Naive thymus-derived CD8-positive, alpha-beta T cell (primary cell): Measurements from ENCODE around the gene CPED1. TPM values are rescaled to one million over a fixed set of nuclear protein-coding genes. Genes with fewer than 3 reads are reported as not detected.
"Not testable (repeated sequence)": the region's sequence is repeated elsewhere in the genome, so short reads cannot be mapped to it uniquely, and the experiment has no call there.

Experiments used
- ATAC-seq, 2 donors: fragments of 150-1000 bp; cut with Tn5 transposase in 1 of 2; sonication (Bioruptor Pico), chemical (Tn5 transposase) in 1 of 2; 1 replicate in 1 of 2; 2 replicates in 1 of 2; pipeline ENCODE4 v1.10.0; 2021; ENCODE audit warnings: mild to moderate bottlenecking in 2 of 2, moderate library complexity in 2 of 2
- POLR2A ChIA-PET: fragments of 350-600 bp; sonication (Branson Sonifier 250); formaldehyde crosslinking; loops from one replicate; lab custom pipeline; 2021; ENCODE audit warnings: antibody characterized with exemption; lab: Charles Lee
- DNase-seq, 10 donors: peaks; one replicate each; pipeline versions ENCODE4 v3.0.0 to v3.0.0-alpha.2; 2020 to 2022
- H3K27ac Mint-ChIP-seq, 10 donors: one replicate each; pipeline ENCODE4 v1.8.0; 2020 to 2022; ENCODE audit warnings: mild to moderate bottlenecking in 10 of 10, mixed read lengths in 10 of 10, moderate library complexity in 4 of 10, inconsistent platforms in 1 of 10
- H3K27me3 Mint-ChIP-seq, 5 donors: one replicate each; pipeline ENCODE4 v1.8.0; 2021 to 2022; ENCODE audit warnings: mixed read lengths in 5 of 5
- H3K36me3 Mint-ChIP-seq, 3 donors: one replicate each; pipeline ENCODE4 v1.8.0; 2020 to 2022; ENCODE audit warnings: mixed read lengths in 3 of 3, mild to moderate bottlenecking in 2 of 3, inconsistent platforms in 1 of 3
- H3K4me1 Mint-ChIP-seq, 4 donors: one replicate each; pipeline ENCODE4 v1.8.0; 2021 to 2022; ENCODE audit warnings: mixed read lengths in 4 of 4
- H3K4me3 Mint-ChIP-seq, 10 donors: one replicate each; pipeline ENCODE4 v1.8.0; 2020 to 2022; ENCODE audit warnings: mild to moderate bottlenecking in 10 of 10, mixed read lengths in 10 of 10, moderate library complexity in 6 of 10, inconsistent platforms in 1 of 10
- H3K9me3 Mint-ChIP-seq, 9 donors: one replicate each; pipeline ENCODE4 v1.8.0; 2020 to 2022; ENCODE audit warnings: mixed read lengths in 9 of 9, mild to moderate bottlenecking in 3 of 9, inconsistent platforms in 1 of 9, moderate library complexity in 1 of 9
- polyA plus RNA-seq, 3 donors: library from polyadenylated mRNA; unstranded; fragments of 300-500 nt; fragmentation: Illumina TruSeq; gene quantifications; one replicate each; pipeline ENCODE4 v1.2.3, GENCODE V29; 2021
- total RNA-seq, 8 experiments: library from RNA in 2 of 8; stranded (reverse) in 2 of 8; gene quantifications; one replicate each; pipeline ENCODE4 v1.2.3 and lab custom pipeline; 2021 to 2026

Gene CPED1
- total and polyA plus RNA-seq, 5 experiments from 2014 or later = not detected

DNA sequence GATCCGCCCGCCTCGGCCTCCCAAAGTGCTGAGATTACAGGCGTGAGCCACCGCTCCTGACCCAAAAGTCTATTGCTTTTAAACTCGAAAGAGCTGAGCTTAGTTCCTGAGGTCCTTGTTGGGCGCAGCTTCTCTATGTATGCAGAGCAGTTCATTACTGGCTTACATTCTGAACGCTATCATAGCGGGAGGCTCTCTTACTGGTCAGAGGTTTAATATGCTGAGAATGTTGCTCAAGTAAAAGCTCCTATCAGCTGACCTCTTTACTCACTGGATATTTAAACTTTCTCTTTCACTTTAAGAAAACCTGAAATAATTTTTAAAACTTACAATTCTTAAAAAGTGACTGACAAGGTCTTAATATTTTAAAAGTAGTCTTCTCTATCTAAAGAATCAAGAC is 179.5 kb downstream of the CPED1 start:
- Mint-ChIP-seq H3K9me3 (no peaks in the 10 kb centered on the region), H3K36me3 (no peaks in the 10 kb centered on the region), H3K27me3 (peaks cover 0 to 4% (median 0%) of the 10 kb centered on the region in 5 donors), H3K4me1 (peaks cover 0 to 12% (median 0%) of the 10 kb centered on the region in 4 donors), H3K4me3 (no peak overlapping the region), H3K27ac (no peak overlapping the region)
- no peak for DNase-seq
- no peak for ATAC-seq
- POLR2A ChIA-PET = no interaction called here

DNA sequence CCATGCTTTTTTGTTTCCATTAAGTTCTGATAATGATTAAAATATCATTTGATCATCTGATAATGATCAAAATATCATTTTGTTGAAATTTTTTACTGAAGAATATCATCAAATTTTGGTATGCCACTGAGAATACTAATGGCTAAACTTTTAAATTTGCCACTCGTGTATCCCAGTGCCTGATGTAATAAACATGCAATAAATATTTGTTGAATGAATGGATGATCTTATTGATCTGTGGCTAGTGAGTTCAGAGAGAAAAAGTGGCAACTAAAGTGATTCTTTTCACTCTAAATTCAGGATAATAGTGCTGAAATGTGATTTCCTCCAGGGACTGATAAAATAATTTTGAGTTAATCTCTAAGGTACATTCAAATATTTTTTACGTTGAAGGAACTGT is 181.0 kb downstream of the CPED1 start:
- no peaks in the 10 kb centered on the region for H3K9me3 Mint-ChIP-seq
- H3K27me3 Mint-ChIP-seq = peaks cover 0 to 10% (median 0%) of the 10 kb centered on the region in 5 donors
- H3K4me3 Mint-ChIP-seq = no peak overlapping the region
- H3K4me1 Mint-ChIP-seq = peaks cover 0 to 2% (median 0%) of the 10 kb centered on the region in 4 donors
- POLR2A ChIA-PET = no interaction called here
- H3K36me3 Mint-ChIP-seq = no peaks in the 10 kb centered on the region
- no peak for DNase-seq
- no peak for ATAC-seq
- H3K27ac Mint-ChIP-seq = no peak overlapping the region

DNA sequence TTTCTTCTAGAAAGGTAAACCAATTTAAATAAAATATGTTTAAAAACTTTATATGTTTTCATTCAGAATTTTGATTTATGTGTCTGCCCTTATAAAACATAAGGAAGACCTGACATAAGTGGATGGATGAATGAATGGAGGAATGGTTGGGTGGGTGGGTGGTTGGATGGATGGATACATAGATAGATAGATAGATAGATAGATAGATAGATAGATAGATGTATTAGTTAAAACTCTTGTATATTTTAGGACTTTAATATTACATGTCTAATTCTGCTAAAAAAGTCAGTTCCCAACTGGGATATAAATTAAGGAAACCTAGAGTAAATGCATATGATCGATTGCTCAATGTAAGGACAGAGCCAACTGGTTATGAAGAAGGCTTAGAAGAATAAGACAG is 184.0 kb downstream of the CPED1 start:
- POLR2A ChIA-PET = no interaction called here
- Mint-ChIP-seq H3K9me3 (no peaks in the 10 kb centered on the region), H3K27ac (no peak overlapping the region), H3K4me3 (no peak overlapping the region), H3K27me3 (peaks cover 3 to 24% (median 6%) of the 10 kb centered on the region in 5 donors), H3K36me3 (no peaks in the 10 kb centered on the region), H3K4me1 (no peaks in the 10 kb centered on the region)
- ATAC-seq (no peak), DNase-seq (no peak)

DNA sequence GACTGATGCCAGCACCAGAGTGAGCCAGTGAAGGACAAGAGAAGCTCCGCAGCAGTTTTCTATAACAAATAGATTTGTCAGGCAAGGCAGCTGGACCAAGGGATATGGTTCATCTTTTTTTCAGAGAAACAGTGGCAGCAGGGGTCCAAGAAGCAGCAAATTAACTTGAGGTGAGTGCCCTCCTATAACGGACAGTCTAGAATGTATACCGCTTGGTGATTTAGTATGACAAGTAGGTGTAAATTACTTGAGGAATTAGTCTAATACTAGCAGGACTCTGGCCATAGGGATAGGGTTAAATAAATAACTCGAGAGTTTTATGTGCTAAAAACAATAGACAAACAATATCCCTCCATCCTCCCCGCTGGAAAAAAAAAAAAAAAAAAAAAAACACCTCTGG is 187.3 kb downstream of the CPED1 start:
- H3K27me3 Mint-ChIP-seq = peaks cover 3 to 24% (median 8%) of the 10 kb centered on the region in 5 donors
- POLR2A ChIA-PET = no interaction called here
- H3K36me3 Mint-ChIP-seq = no peaks in the 10 kb centered on the region
- ATAC-seq (no peak), DNase-seq (no peak)
- H3K4me1 Mint-ChIP-seq = peaks cover 0 to 23% (median 3%) of the 10 kb centered on the region in 4 donors
- no peaks in the 10 kb centered on the region for H3K9me3 Mint-ChIP-seq
- no peak overlapping the region for H3K27ac Mint-ChIP-seq
- no peak overlapping the region for H3K4me3 Mint-ChIP-seq

DNA sequence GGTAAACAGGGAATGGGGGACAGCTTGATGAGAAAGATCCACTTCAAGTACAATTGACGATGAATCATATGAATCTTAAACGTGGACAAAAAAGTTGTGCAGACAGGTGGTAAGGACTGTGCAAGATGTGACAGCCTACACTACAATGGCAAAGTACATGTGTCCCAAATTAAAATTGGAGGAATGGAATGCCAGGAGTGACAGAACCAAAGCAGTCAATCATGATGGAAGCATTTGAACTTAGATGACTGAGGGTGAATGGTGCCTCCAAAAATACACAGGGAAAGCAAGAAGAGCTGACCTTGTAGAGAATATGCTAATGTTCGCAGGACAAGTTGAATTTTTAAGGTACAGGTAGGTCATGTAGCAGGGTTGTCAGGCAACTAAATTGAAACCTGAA is 189.9 kb downstream of the CPED1 start:
- Mint-ChIP-seq H3K27ac (peak overlapping the region in 2 of 10 donors; percentile 2 to 71), H3K27me3 (peaks cover 5 to 23% (median 13%) of the 10 kb centered on the region in 5 donors), H3K36me3 (no peaks in the 10 kb centered on the region), H3K4me3 (peak overlapping the region in 1 of 10 donors; percentile 42), H3K4me1 (peaks cover 0 to 33% (median 3%) of the 10 kb centered on the region in 4 donors), H3K9me3 (no peaks in the 10 kb centered on the region)
- DNase-seq (no peak), ATAC-seq (no peak)
- POLR2A ChIA-PET = no interaction called here

DNA sequence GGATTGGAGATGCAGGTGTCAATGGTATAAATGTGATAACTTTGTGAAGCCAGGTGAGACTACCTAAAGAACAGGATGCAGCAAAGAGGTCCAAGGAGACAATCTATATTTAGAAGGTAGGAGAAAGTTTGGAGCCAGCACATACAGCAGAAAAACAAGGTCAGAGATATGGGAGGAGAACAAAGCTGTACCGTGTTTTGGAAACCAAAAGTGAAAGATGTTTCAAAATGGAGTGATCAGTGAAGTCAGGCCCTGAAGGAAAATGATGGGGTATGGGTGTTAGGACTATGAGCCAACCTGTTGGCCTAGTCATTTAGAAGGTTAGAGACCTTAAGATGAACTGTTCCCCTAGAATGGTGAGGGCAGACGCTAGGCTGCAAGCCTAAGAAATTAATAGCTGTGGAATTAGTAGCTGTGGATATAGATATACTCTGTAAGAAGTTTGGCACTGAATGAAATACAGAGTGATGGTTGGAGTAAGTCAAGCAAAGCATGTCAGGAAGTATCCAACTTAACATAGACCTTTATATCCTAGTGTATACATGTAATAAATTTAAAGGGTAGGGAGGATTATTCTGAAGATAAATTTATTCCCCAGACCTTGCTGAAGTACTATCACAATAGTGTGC is 190.5 kb downstream of the CPED1 start:
- Mint-ChIP-seq H3K27ac (peak overlapping the region in 2 of 10 donors; percentile 70 to 71), H3K9me3 (no peaks in the 10 kb centered on the region), H3K4me1 (peaks cover 0 to 33% (median 3%) of the 10 kb centered on the region in 4 donors), H3K36me3 (no peaks in the 10 kb centered on the region), H3K27me3 (peaks cover 7 to 18% (median 15%) of the 10 kb centered on the region in 5 donors), H3K4me3 (peak overlapping the region in 1 of 10 donors; percentile 42)
- DNase-seq = no peak
- POLR2A ChIA-PET = no interaction called here
- ATAC-seq = peak in 1 of 2 donors; percentile 14

- peaks cover 2 to 11% (median 10%) of the 10 kb centered on the region in 5 donors for H3K27me3 Mint-ChIP-seq
- POLR2A ChIA-PET = no interaction called here
- peak overlapping the region in 1 of 10 donors; percentile 2 for H3K4me3 Mint-ChIP-seq
- H3K9me3 Mint-ChIP-seq = no peaks in the 10 kb centered on the region
- ATAC-seq (peak in 1 of 2 donors; percentile 37), DNase-seq (no peak)
- peaks cover 0 to 41% (median 3%) of the 10 kb centered on the region in 4 donors for H3K4me1 Mint-ChIP-seq
- peak overlapping the region in 1 of 10 donors; percentile 60 for H3K27ac Mint-ChIP-seq
- no peaks in the 10 kb centered on the region for H3K36me3 Mint-ChIP-seq
Measured at GRCh38 chr7:121180436-121181063, 192.0 kb downstream of the CPED1 start.

DNA sequence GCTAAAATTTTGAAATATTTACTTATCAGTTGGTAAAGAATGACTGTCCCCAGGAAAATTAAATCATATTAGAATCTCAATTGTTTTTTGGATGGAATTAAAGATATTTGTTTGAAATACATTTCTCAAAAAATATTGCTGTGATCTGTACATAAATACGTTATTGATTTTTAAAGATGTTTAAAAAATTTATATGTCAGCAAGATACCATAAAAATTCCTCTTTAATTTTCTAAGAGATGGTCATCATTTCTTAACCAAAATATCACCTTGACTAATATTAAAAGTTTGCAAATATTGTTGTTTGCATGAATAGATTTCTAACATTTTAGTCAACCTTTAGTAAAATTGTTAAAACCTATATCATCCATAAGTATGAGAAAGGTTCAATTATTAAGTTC is 192.8 kb downstream of the CPED1 start:
- H3K27me3 Mint-ChIP-seq = peaks cover 0 to 11% (median 8%) of the 10 kb centered on the region in 5 donors
- no peaks in the 10 kb centered on the region for H3K9me3 Mint-ChIP-seq
- DNase-seq = no peak
- no peak overlapping the region for H3K4me3 Mint-ChIP-seq
- H3K27ac Mint-ChIP-seq = peak overlapping the region in 1 of 10 donors; percentile 60
- no peak for ATAC-seq
- H3K36me3 Mint-ChIP-seq = no peaks in the 10 kb centered on the region
- H3K4me1 Mint-ChIP-seq = peaks cover 0 to 41% (median 3%) of the 10 kb centered on the region in 4 donors
- POLR2A ChIA-PET = no interaction called here

DNA sequence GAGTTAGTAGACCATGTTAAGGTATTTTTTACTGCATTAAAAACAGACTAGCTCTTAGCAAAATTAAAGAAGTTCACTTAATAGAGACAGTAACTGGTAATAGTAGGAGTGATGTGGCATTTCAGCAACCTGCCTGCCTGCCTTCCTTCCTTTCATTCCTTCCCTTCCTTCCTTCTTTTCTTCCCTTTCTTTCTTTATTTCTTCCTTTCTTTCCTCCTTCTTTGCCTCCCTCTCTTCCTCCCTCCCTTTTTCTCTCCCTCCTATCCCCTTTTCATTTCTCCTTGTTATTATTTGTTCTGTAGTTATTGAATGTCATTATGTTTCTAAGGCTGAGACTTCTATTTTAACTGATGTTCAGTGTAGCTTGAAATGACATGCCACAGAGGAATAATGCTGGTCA is 193.8 kb downstream of the CPED1 start:
- ATAC-seq = no peak
- Mint-ChIP-seq H3K27ac (peak overlapping the region in 2 of 10 donors; percentile 49 to 78), H3K4me3 (peak overlapping the region in 1 of 10 donors; percentile 46), H3K9me3 (no peaks in the 10 kb centered on the region), H3K4me1 (peaks cover 0 to 43% (median 3%) of the 10 kb centered on the region in 4 donors), H3K36me3 (no peaks in the 10 kb centered on the region), H3K27me3 (peaks cover 0 to 10% (median 8%) of the 10 kb centered on the region in 5 donors)
- DNase-seq = no peak
- POLR2A ChIA-PET = no interaction called here

DNA sequence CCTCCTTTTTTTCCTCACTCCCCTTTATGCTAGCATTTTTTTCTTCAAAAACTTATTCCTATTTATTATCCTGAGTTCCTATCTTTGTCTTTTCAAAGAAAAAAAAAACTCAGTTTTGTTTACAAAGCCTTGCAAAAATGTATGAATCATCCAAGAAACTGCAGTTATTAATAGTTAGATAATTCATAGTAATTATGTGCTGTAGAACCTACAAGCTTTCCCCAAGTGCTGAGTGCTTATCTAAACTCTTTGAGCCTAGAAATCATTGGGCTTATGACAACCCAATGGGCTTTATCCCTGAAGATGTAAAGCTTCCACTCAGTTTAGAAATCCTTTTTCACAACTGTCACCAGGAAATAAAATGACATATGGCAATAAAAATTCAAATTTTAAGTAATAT is 194.4 kb downstream of the CPED1 start:
- no peaks in the 10 kb centered on the region for H3K36me3 Mint-ChIP-seq
- POLR2A ChIA-PET = no interaction called here
- H3K27ac Mint-ChIP-seq = peak overlapping the region in 1 of 10 donors; percentile 78
- DNase-seq (no peak), ATAC-seq (no peak)
- H3K27me3 Mint-ChIP-seq = peaks cover 0 to 10% (median 8%) of the 10 kb centered on the region in 5 donors
- no peaks in the 10 kb centered on the region for H3K9me3 Mint-ChIP-seq
- H3K4me1 Mint-ChIP-seq = peaks cover 0 to 44% (median 3%) of the 10 kb centered on the region in 4 donors
- no peak overlapping the region for H3K4me3 Mint-ChIP-seq

DNA sequence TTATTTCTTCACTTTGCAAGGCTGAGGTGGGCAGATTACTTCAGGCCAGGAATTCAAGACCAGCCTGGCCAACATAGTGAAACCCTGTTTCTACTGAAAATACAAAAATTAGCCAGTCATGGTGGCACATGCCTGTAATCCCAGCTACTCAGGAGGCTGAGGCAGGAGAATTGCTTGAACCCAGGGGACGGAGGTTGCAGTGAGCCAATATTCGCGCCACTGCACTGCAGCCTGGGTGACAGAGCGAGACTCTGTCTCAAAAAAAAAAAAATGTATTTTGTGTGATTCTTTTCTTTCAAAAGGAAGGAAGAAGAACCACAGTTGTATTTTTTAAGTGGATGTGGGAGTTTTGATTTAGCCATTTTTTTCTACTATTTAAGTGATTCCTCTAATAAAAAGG is 195.4 kb downstream of the CPED1 start:
- POLR2A ChIA-PET, H3K9me3 Mint-ChIP-seq, DNase-seq, H3K4me3 Mint-ChIP-seq, ATAC-seq, H3K36me3 Mint-ChIP-seq: not testable (repeated sequence)
- Mint-ChIP-seq H3K27me3 (peaks cover 0 to 14% (median 8%) of the 10 kb centered on the region in 5 donors), H3K27ac (peak overlapping the region in 1 of 10 donors; percentile 20), H3K4me1 (peaks cover 0 to 35% (median 1%) of the 10 kb centered on the region in 4 donors)

DNA sequence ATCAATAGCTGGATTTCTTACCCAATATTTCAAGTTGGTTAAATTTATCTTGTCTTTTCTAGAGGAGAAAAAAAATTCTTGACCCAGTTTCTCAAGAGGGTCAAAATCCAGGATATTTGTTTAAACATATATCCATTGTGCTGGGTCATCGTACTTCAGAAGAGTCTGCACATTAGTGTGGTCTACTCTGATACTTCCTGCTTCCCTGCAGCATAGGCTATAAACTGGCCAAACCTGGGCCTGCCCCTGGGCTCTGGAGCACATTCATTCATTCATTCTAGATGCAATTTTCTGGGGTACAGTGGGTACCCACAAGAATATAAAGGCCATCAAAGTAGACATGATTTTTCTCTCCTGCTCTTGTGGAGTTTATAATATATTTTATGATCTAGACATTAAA is 198.2 kb downstream of the CPED1 start:
- Mint-ChIP-seq H3K4me1 (peaks cover 0 to 25% (median 0%) of the 10 kb centered on the region in 4 donors), H3K9me3 (peaks cover 0 to 4% (median 0%) of the 10 kb centered on the region in 9 donors), H3K27ac (no peak overlapping the region), H3K4me3 (no peak overlapping the region), H3K36me3 (no peaks in the 10 kb centered on the region), H3K27me3 (peaks cover 0 to 20% (median 8%) of the 10 kb centered on the region in 5 donors)
- DNase-seq (no peak), ATAC-seq (no peak)
- POLR2A ChIA-PET = no interaction called here

GRCh38 chr7:121187222-121187621 is 198.7 kb downstream of the CPED1 start:
- DNase-seq = no peak
- Mint-ChIP-seq H3K36me3 (no peaks in the 10 kb centered on the region), H3K4me1 (peaks cover 0 to 22% (median 0%) of the 10 kb centered on the region in 4 donors), H3K27ac (no peak overlapping the region), H3K9me3 (peaks cover 0 to 4% (median 0%) of the 10 kb centered on the region in 9 donors), H3K27me3 (peaks cover 0 to 20% (median 8%) of the 10 kb centered on the region in 5 donors), H3K4me3 (no peak overlapping the region)
- ATAC-seq = no peak
- POLR2A ChIA-PET = no interaction called here
